Panc1 (cell line): ENCODE data around the gene ANO6. TPM values are rescaled to one million over a fixed set of nuclear protein-coding genes. Genes with fewer than 3 reads are reported as not detected.

ENCODE experiments used
- ATAC-seq: fragments of 200-7000 bp; cut with Tn5 transposase; 2 replicates; pipeline ENCODE4 v1.9.1; 2020; ENCODE audit warnings: mild to moderate bottlenecking, moderate library complexity
- BruUV-seq: library from RNA; stranded (reverse); fragments of 400-500 nt; replicated peaks from 2 replicates; lab custom pipeline; 2021; lab: Mats Ljungman, UMichigan
- CTCF ChIA-PET: fragments of 300-600 bp; sonication (Branson Sonifier 250); formaldehyde crosslinking; loops from one replicate; lab custom pipeline; 2022; ENCODE audit warnings: antibody characterized with exemption; lab: Charles Lee
- POLR2A ChIA-PET: fragments of 300-600 bp; sonication (Branson Sonifier 250); formaldehyde crosslinking; loops from one replicate; lab custom pipeline; 2022; ENCODE audit warnings: antibody characterized with exemption; lab: Charles Lee
- DNase-seq: peaks from one replicate; pipeline ENCODE4 v3.0.0-alpha.2; 2010; ENCODE audit warnings: low read depth, low spot score
- H3K27ac ChIP-seq: 2 replicates; pipeline ENCODE4 v1.5.1; 2011; ENCODE audit warnings: mild to moderate bottlenecking, low read length, inconsistent platforms
- H3K27me3 ChIP-seq: fragments of 200-500 bp; sonication (Bioruptor generic); 2 replicates; pipeline ENCODE4 v1.6.0; 2014; ENCODE audit warnings: low read length, inconsistent platforms; ENCODE audit not compliant: control insufficient read depth, insufficient read depth
- H3K36me3 ChIP-seq: fragments of 200-500 bp; sonication (Bioruptor generic); 2 replicates; pipeline ENCODE4 v1.5.1; 2014; ENCODE audit warnings: inconsistent platforms, mild to moderate bottlenecking, low read length, moderate library complexity; ENCODE audit not compliant: control insufficient read depth, insufficient read depth
- H3K4me1 ChIP-seq: 2 replicates; pipeline ENCODE4 v1.5.1; 2011; ENCODE audit warnings: inconsistent platforms, mild to moderate bottlenecking, low read length, moderate library complexity; ENCODE audit not compliant: control insufficient read depth, insufficient read depth
- H3K4me3 ChIP-seq, 2 experiments: 2 replicates each; pipeline ENCODE4 v1.5.1; 2011 to 2012; ENCODE audit warnings: low read depth in 2 of 2, low read length in 2 of 2, mild to moderate bottlenecking in 2 of 2, inconsistent platforms in 1 of 2, moderate library complexity in 1 of 2
- H3K9me3 ChIP-seq: fragments of 200-500 bp; sonication (Bioruptor generic); 2 replicates; pipeline ENCODE4 v1.5.1; 2014; ENCODE audit warnings: low read depth, mild to moderate bottlenecking, inconsistent platforms, low read length, moderate library complexity; ENCODE audit not compliant: control insufficient read depth, insufficient read depth
- POLR2AphosphoS5 ChIP-seq: IDR thresholded peaks from 2 replicates; pipeline ENCODE4 v1.6.1; 2012; ENCODE audit warnings: mild to moderate bottlenecking, low read depth, low read length, moderate library complexity
- SIN3A ChIP-seq: IDR thresholded peaks from 2 replicates; pipeline ENCODE4 v1.6.1; 2012; ENCODE audit warnings: low read depth, mild to moderate bottlenecking, low read length, moderate library complexity, borderline replicate concordance; ENCODE audit not compliant: insufficient read depth
- TCF7L2 ChIP-seq: IDR thresholded peaks from 2 replicates; pipeline ENCODE4 v1.6.1; 2011; ENCODE audit warnings: mild to moderate bottlenecking, low read depth, low read length, inconsistent platforms
- in situ Hi-C: cut with HindIII; loops from 2 replicates; pipeline ENCODE4 v1.10.0; 2016; ENCODE audit warnings: low sequenced_read_pairs, low pct_unique_long_range_greater_than_20kb
- intact Hi-C: fragments of 100-400 bp; cut with micrococcal nuclease; formaldehyde crosslinking; loops from one replicate; pipeline ENCODE4 v1.10.0; 2022; ENCODE audit not compliant: unreplicated experiment
- total RNA-seq: library from RNA; stranded (reverse); gene quantifications from one replicate; pipeline ENCODE4 v1.2.1, GENCODE V29; 2021; ENCODE audit not compliant: unreplicated experiment
- TF ChIP-seq, protein P1 (sequence below), 2 experiments: IDR thresholded peaks; 2 replicates each; pipeline ENCODE4 v1.6.1; 2011 to 2012; ENCODE audit warnings: low read depth in 2 of 2, control low read depth in 1 of 2, low read length in 1 of 2, mild to moderate bottlenecking in 1 of 2, moderate library complexity in 1 of 2; ENCODE audit not compliant: insufficient read depth in 1 of 2
- TF ChIP-seq, protein P2 (sequence below): fragments of 450-650 bp; IDR thresholded peaks from 2 replicates; pipeline ENCODE4 v1.5.1; 2017; ENCODE audit warnings: mild to moderate bottlenecking

ANO6 gene
- total RNA-seq, 1 experiment from 2014 or later = 120 TPM

DNA sequence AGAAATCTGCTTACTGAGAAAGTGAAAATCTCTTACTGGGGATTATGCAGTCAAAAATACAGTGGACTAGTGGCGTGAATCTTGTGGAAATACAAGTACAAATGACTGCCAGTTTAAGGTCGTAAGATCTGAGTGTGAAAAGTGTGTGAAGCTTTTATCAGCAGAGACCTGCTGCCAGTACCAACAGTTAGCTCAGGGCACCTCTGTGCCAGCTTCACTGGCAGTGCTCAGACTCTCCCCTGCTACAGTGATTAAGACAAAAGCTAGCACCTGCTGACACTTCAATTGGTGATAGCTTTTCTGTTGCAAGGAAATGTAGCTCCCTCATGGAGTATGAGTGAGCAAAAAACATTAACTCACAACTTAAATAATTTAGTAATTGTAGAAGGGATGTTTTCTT lies 185.1 kb downstream of the ANO6 start:
- H3K36me3 ChIP-seq = peaks cover 29% of the 10 kb centered on the region
- BruUV-seq = no TSS peak
- intact Hi-C loops = no loop called here
- H3K4me1 ChIP-seq = no peaks in the 10 kb centered on the region
- DNase-seq (no peak), ATAC-seq (no peak)
- no peak overlapping the region for H3K4me3 ChIP-seq
- H3K27ac ChIP-seq = no peak overlapping the region
- in situ Hi-C loops = no loop called here
- ChIA-PET CTCF (no interaction called here), POLR2A (no interaction called here)
- TF ChIP-seq POLR2AphosphoS5 (no peak), SIN3A (no peak), TCF7L2 (no peak)
- TF ChIP-seq, protein P1, sequence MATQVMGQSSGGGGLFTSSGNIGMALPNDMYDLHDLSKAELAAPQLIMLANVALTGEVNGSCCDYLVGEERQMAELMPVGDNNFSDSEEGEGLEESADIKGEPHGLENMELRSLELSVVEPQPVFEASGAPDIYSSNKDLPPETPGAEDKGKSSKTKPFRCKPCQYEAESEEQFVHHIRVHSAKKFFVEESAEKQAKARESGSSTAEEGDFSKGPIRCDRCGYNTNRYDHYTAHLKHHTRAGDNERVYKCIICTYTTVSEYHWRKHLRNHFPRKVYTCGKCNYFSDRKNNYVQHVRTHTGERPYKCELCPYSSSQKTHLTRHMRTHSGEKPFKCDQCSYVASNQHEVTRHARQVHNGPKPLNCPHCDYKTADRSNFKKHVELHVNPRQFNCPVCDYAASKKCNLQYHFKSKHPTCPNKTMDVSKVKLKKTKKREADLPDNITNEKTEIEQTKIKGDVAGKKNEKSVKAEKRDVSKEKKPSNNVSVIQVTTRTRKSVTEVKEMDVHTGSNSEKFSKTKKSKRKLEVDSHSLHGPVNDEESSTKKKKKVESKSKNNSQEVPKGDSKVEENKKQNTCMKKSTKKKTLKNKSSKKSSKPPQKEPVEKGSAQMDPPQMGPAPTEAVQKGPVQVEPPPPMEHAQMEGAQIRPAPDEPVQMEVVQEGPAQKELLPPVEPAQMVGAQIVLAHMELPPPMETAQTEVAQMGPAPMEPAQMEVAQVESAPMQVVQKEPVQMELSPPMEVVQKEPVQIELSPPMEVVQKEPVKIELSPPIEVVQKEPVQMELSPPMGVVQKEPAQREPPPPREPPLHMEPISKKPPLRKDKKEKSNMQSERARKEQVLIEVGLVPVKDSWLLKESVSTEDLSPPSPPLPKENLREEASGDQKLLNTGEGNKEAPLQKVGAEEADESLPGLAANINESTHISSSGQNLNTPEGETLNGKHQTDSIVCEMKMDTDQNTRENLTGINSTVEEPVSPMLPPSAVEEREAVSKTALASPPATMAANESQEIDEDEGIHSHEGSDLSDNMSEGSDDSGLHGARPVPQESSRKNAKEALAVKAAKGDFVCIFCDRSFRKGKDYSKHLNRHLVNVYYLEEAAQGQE (IDR thresholded peaks at IDR 0.05; ENCODE audit: insufficient read depth in 1 of 2, low read depth in 2 of 2, low read length in 1 of 2) = no peak
- TF ChIP-seq, protein P2, sequence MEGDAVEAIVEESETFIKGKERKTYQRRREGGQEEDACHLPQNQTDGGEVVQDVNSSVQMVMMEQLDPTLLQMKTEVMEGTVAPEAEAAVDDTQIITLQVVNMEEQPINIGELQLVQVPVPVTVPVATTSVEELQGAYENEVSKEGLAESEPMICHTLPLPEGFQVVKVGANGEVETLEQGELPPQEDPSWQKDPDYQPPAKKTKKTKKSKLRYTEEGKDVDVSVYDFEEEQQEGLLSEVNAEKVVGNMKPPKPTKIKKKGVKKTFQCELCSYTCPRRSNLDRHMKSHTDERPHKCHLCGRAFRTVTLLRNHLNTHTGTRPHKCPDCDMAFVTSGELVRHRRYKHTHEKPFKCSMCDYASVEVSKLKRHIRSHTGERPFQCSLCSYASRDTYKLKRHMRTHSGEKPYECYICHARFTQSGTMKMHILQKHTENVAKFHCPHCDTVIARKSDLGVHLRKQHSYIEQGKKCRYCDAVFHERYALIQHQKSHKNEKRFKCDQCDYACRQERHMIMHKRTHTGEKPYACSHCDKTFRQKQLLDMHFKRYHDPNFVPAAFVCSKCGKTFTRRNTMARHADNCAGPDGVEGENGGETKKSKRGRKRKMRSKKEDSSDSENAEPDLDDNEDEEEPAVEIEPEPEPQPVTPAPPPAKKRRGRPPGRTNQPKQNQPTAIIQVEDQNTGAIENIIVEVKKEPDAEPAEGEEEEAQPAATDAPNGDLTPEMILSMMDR = no peak
- no peaks in the 10 kb centered on the region for H3K9me3 ChIP-seq
- H3K27me3 ChIP-seq = no peaks in the 10 kb centered on the region

DNA sequence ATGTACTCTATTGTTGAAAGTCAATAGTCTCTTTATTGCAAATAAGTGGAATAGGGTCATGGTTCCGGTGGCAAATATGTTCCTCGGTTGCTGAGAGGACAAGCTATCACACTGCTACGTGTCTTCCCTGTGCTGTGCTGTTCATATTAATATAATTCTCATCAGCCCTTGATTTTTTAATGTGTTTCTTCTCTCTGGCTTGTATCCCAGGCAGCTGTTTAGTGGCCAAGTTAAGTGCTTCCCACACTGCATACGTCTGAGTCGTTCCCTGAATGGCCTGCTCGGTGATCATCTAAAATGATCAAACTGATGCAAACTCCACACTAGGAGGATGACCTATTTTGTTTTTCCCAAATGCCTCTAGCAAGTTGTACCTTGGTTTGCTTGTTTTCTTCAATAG lies 186.4 kb downstream of the ANO6 start:
- ATAC-seq = no peak
- TF ChIP-seq, protein P1 (IDR thresholded peaks at IDR 0.05; ENCODE audit: insufficient read depth in 1 of 2, low read depth in 2 of 2, low read length in 1 of 2) = no peak
- TF ChIP-seq TCF7L2 (no peak), POLR2AphosphoS5 (no peak), SIN3A (no peak)
- TF ChIP-seq, protein P2 = no peak
- H3K27ac ChIP-seq = no peak overlapping the region
- BruUV-seq = no TSS peak
- H3K4me3 ChIP-seq = no peak overlapping the region
- POLR2A ChIA-PET = no interaction called here
- peaks cover 35% of the 10 kb centered on the region for H3K36me3 ChIP-seq
- in situ Hi-C loops (no loop called here), intact Hi-C loops (no loop called here)
- DNase-seq = no peak
- no peaks in the 10 kb centered on the region for H3K27me3 ChIP-seq
- no peaks in the 10 kb centered on the region for H3K4me1 ChIP-seq
- CTCF ChIA-PET = no interaction called here
- H3K9me3 ChIP-seq = no peaks in the 10 kb centered on the region
